PC-9 (cell line): Measurements from ENCODE around the gene PILRA. TPM values are rescaled to one million over a fixed set of nuclear protein-coding genes. Genes with fewer than 3 reads are reported as not detected.
"Not testable (repeated sequence)": the region's sequence is repeated elsewhere in the genome, so short reads cannot be mapped to it uniquely, and the experiment has no call there.

Source experiments
- BruUV-seq: library from RNA; stranded (reverse); fragments of 400-500 nt; replicated peaks from 2 replicates; lab custom pipeline; 2021; lab: Mats Ljungman, UMichigan
- CTCF ChIA-PET: fragments of 300-600 bp; sonication (Branson Sonifier 250); formaldehyde crosslinking; loops from one replicate; lab custom pipeline; 2022; ENCODE audit warnings: antibody characterized with exemption; lab: Charles Lee
- POLR2A ChIA-PET: fragments of 300-600 bp; sonication (Branson Sonifier 250); formaldehyde crosslinking; loops from one replicate; lab custom pipeline; 2022; ENCODE audit warnings: antibody characterized with exemption; ENCODE audit not compliant: unreplicated experiment; lab: Charles Lee
- DNase-seq, 2 experiments: peaks; one replicate each; pipeline versions ENCODE4 v3.0.0 to v3.0.0-alpha.2; 2015 to 2022; ENCODE audit warnings: mixed read lengths in 1 of 2
- H2AFZ ChIP-seq: fragments of 200-600 bp; sonication (generic); 2 replicates; pipeline ENCODE4 v1.8.1; 2017; ENCODE audit warnings: antibody characterized with exemption
- H3F3A ChIP-seq: fragments of 200-600 bp; sonication (generic); 2 replicates; pipeline ENCODE4 v1.8.1; 2017; ENCODE audit warnings: antibody characterized with exemption, mild to moderate bottlenecking, low read depth; ENCODE audit not compliant: insufficient read depth
- H3K27ac ChIP-seq: fragments of 200-600 bp; sonication (generic); 2 replicates; pipeline ENCODE4 v1.6.1; 2016; ENCODE audit warnings: mixed run types
- H3K27me3 ChIP-seq: fragments of 200-600 bp; sonication (generic); 2 replicates; pipeline ENCODE4 v1.6.1; 2016; ENCODE audit warnings: low read depth, mixed run types; ENCODE audit not compliant: insufficient read depth
- H3K36me3 ChIP-seq: fragments of 200-600 bp; sonication (generic); 2 replicates; pipeline ENCODE4 v1.6.1; 2016; ENCODE audit warnings: low read depth, mixed run types
- H3K4me1 ChIP-seq: fragments of 200-600 bp; sonication (generic); replicated peaks from 2 replicates; pipeline ENCODE4 v1.6.1; 2016; ENCODE audit warnings: mixed run types; ENCODE audit not compliant: insufficient read depth
- H3K4me2 ChIP-seq: fragments of 200-600 bp; sonication (generic); 2 replicates; pipeline ENCODE4 v1.6.1; 2017; ENCODE audit warnings: mixed run types
- H3K4me3 ChIP-seq: fragments of 200-600 bp; sonication (generic); 2 replicates; pipeline ENCODE4 v1.6.1; 2016; ENCODE audit warnings: mixed run types
- H3K79me2 ChIP-seq: fragments of 200-600 bp; sonication (generic); 2 replicates; pipeline ENCODE4 v1.6.1; 2017; ENCODE audit warnings: low read depth, mixed run types
- H3K9me2 ChIP-seq: fragments of 200-600 bp; sonication (generic); 2 replicates; pipeline ENCODE4 v1.8.1; 2017; ENCODE audit warnings: mild to moderate bottlenecking; ENCODE audit not compliant: insufficient read depth
- H3K9me3 ChIP-seq: fragments of 200-600 bp; sonication (generic); 2 replicates; pipeline ENCODE4 v1.8.1; 2016; ENCODE audit warnings: low read depth; ENCODE audit not compliant: insufficient read depth
- H4K20me1 ChIP-seq: fragments of 200-600 bp; sonication (generic); 2 replicates; pipeline ENCODE4 v1.8.1; 2017; ENCODE audit not compliant: insufficient read depth
- CTCF ChIP-seq: fragments of 200-600 bp; sonication (generic); conservative IDR thresholded peaks from 2 replicates; pipeline ENCODE4 v1.6.1; 2017; ENCODE audit warnings: mixed run types, antibody characterized with exemption, mild to moderate bottlenecking, moderate library complexity
- EZH2 ChIP-seq: fragments of 200-600 bp; sonication (generic); IDR thresholded peaks from 2 replicates; pipeline ENCODE4 v1.8.0; 2017; ENCODE audit warnings: antibody characterized with exemption, low read depth
- intact Hi-C: fragments of 100-400 bp; cut with micrococcal nuclease; formaldehyde crosslinking; loops from one replicate; pipeline ENCODE4 v1.10.0; 2022; ENCODE audit not compliant: unreplicated experiment
- total RNA-seq: library from RNA; stranded (reverse); gene quantifications from 2 replicates; pipeline ENCODE4 v1.2.3, GENCODE V29; 2021

The PILRA gene
- total RNA-seq, 1 experiment from 2014 or later = 2.8 TPM

- intact Hi-C loops = no loop called here
- CTCF ChIA-PET = interaction anchor here (0.5 kb wide), 1 partner anchor 115 kb away, joined by 3 read pairs; no protein-coding TSS in a partner anchor
- H2AFZ ChIP-seq = no peak overlapping the region
- H3K9me2 ChIP-seq = no peaks in the 10 kb centered on the region
- peaks cover 24% of the 10 kb centered on the region for H3F3A ChIP-seq
- no peaks in the 10 kb centered on the region for H3K4me1 ChIP-seq
- POLR2A ChIA-PET = interaction anchor here (0.6 kb wide), 1 partner anchor 48 kb away, joined by 4 read pairs; no protein-coding TSS in a partner anchor
- no peak for DNase-seq
- H3K36me3 ChIP-seq = no peaks in the 10 kb centered on the region
- H4K20me1 ChIP-seq = peaks cover 6% of the 10 kb centered on the region; the same call in 1 of the 2 replicates
- no peaks in the 10 kb centered on the region for H3K27me3 ChIP-seq
- H3K9me3 ChIP-seq = no peaks in the 10 kb centered on the region
- BruUV-seq = no TSS peak
- TF ChIP-seq EZH2 = no peak
- no peak for TF ChIP-seq CTCF
- H3K79me2 ChIP-seq = no peaks in the 10 kb centered on the region
- no peak overlapping the region for H3K4me2 ChIP-seq
- no peak overlapping the region for H3K27ac ChIP-seq
- no peak overlapping the region for H3K4me3 ChIP-seq
These were observed 1.6 kb upstream of the PILRA start for GRCh38 chr7:100371561-100372171.

- CTCF ChIA-PET = no interaction called here
- Histone ChIP-seq H3K27me3 (no peaks in the 10 kb centered on the region), H3K4me3 (no peak overlapping the region), H3F3A (peaks cover 18% of the 10 kb centered on the region), H3K4me2 (no peak overlapping the region), H3K9me2 (no peaks in the 10 kb centered on the region), H3K9me3 (no peaks in the 10 kb centered on the region), H2AFZ (no peak overlapping the region), H4K20me1 (0 out of 2 replicates have a peak, but pooled peaks cover 3% of the 10 kb centered on the region), H3K79me2 (no peaks in the 10 kb centered on the region), H3K4me1 (no peaks in the 10 kb centered on the region), H3K36me3 (no peaks in the 10 kb centered on the region), H3K27ac (no peak overlapping the region)
- intact Hi-C loops = no loop called here
- POLR2A ChIA-PET = interaction anchor here (0.6 kb wide), 1 partner anchor 48 kb away, joined by 4 read pairs; no protein-coding TSS in a partner anchor
- no TSS peak for BruUV-seq
- DNase-seq = no peak
- TF ChIP-seq EZH2 (no peak), CTCF (no peak)
These were observed 1.0 kb upstream of the PILRA start for GRCh38 chr7:100372256-100372655.

GRCh38 chr7:100372694-100373093 lies 593 bp upstream of the PILRA start:
- no peak for DNase-seq
- TF ChIP-seq CTCF (no peak), EZH2 (no peak)

GRCh38 chr7:100373870-100374598 lies 747 bp downstream of the PILRA start:
- H4K20me1 ChIP-seq, H3K4me2 ChIP-seq, H3K9me2 ChIP-seq, H2AFZ ChIP-seq, H3K79me2 ChIP-seq, H3K36me3 ChIP-seq, H3K27ac ChIP-seq, H3K9me3 ChIP-seq, DNase-seq, CTCF ChIA-PET, H3K4me3 ChIP-seq, intact Hi-C loops, POLR2A ChIA-PET, BruUV-seq, H3K27me3 ChIP-seq, H3F3A ChIP-seq, H3K4me1 ChIP-seq: not testable (repeated sequence)

More at GRCh38 chr7:100372694-100373093, 593 bp upstream of the PILRA start:
- ChIA-PET CTCF (no interaction called here), POLR2A (no interaction called here)
- H3K9me2 ChIP-seq = no peaks in the 10 kb centered on the region
- no peak overlapping the region for H3K4me3 ChIP-seq
- H2AFZ ChIP-seq = no peak overlapping the region
- no peaks in the 10 kb centered on the region for H3K9me3 ChIP-seq
- H3K27ac ChIP-seq = no peak overlapping the region
- H3K36me3 ChIP-seq = no peaks in the 10 kb centered on the region
- no peaks in the 10 kb centered on the region for H3K27me3 ChIP-seq
- H3K4me1 ChIP-seq = no peaks in the 10 kb centered on the region
- H3K79me2 ChIP-seq = no peaks in the 10 kb centered on the region
- intact Hi-C loops = no loop called here
- H3F3A ChIP-seq = peaks cover 14% of the 10 kb centered on the region
- BruUV-seq = no TSS peak
- no peak overlapping the region for H3K4me2 ChIP-seq
- H4K20me1 ChIP-seq = 0 out of 2 replicates have a peak, but pooled peaks cover 3% of the 10 kb centered on the region
